Measurements from ENCODE around the gene OXSR1.
A peak's percentile ranks its signal among the peaks of the same experiment; 100 is the strongest.
"Not testable (repeated sequence)": the region's sequence is repeated elsewhere in the genome, so short reads cannot be mapped to it uniquely, and the experiment has no call there.

The OXSR1 gene

DNA sequence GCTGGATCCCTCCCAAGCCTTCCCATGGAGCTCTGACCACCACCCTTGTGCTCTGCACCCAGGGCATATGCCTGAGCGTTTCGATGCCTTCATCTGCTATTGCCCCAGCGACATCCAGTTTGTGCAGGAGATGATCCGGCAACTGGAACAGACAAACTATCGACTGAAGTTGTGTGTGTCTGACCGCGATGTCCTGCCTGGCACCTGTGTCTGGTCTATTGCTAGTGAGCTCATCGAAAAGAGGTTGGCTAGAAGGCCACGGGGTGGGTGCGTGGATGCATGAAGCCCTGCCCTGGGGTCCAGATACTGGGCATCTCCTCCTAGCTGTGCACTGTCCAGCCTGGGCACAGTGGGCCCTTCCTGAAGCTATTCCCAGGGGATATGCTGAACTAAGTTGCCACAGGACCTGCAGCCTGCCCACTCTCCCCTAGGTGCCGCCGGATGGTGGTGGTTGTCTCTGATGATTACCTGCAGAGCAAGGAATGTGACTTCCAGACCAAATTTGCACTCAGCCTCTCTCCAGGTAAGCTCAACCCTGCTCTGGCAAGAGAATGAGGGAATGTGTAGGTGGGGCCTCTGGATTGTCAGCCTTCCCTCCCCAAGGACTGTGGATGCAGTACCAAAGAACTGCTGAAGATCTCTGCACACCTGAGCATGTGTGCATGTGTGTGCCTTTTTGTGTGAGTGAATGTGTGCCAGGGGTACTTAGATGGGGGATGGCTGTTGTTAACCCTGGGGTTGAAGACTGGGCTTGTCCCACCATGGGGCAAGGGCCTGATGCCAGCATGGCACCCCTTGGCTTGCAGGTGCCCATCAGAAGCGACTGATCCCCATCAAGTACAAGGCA, 24.8 kb upstream of the OXSR1 start:
- DNase-seq: peak in 1 of 10 donors; percentile 66

DNA sequence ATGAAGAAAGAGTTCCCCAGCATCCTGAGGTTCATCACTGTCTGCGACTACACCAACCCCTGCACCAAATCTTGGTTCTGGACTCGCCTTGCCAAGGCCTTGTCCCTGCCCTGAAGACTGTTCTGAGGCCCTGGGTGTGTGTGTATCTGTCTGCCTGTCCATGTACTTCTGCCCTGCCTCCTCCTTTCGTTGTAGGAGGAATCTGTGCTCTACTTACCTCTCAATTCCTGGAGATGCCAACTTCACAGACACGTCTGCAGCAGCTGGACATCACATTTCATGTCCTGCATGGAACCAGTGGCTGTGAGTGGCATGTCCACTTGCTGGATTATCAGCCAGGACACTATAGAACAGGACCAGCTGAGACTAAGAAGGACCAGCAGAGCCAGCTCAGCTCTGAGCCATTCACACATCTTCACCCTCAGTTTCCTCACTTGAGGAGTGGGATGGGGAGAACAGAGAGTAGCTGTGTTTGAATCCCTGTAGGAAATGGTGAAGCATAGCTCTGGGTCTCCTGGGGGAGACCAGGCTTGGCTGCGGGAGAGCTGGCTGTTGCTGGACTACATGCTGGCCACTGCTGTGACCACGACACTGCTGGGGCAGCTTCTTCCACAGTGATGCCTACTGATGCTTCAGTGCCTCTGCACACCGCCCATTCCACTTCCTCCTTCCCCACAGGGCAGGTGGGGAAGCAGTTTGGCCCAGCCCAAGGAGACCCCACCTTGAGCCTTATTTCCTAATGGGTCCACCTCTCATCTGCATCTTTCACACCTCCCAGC, 24.0 kb upstream of the OXSR1 start:
- peak in 1 of 10 donors; percentile 31 for DNase-seq
- intact Hi-C loops (cut with DNase I): no loop called here

More for the DNA sequence above, 24.8 kb upstream of the OXSR1 start:
- intact Hi-C loops (cut with DNase I): no loop called here

- DNase-seq: peak in 1 of 10 donors; percentile 4
- intact Hi-C loops (cut with DNase I): no loop called here
Measured at GRCh38 chr3:38141952-38142273, 23.4 kb upstream of the OXSR1 start.

- DNase-seq: peak in 1 of 10 donors; percentile 5
Measured at GRCh38 chr3:38142959-38143358, 22.4 kb upstream of the OXSR1 start.

DNA sequence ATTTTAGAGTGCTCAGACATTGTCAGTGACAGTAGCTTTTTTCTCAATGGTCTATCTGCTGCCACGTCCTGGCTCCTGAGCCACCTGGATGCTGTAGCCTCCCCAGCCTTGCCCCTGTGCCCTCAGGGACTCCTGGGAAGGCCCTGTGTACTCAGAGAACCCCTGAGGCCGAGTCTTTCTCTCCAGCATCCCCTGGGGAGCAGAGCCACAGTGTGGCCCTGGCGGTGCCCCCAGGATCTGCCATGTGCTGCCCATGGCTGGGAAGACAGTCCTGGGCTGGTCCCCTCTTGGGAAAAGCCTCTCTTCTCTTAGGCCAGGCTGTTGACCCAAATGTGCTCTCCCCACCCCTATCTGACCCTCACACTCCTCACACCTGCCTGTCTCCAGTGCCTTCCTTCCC, 21.8 kb upstream of the OXSR1 start:
- DNase-seq: no peak
- intact Hi-C loops (cut with DNase I): no loop called here

More at GRCh38 chr3:38142959-38143358, 22.4 kb upstream of the OXSR1 start:
- intact Hi-C loops (cut with DNase I): no loop called here

DNA sequence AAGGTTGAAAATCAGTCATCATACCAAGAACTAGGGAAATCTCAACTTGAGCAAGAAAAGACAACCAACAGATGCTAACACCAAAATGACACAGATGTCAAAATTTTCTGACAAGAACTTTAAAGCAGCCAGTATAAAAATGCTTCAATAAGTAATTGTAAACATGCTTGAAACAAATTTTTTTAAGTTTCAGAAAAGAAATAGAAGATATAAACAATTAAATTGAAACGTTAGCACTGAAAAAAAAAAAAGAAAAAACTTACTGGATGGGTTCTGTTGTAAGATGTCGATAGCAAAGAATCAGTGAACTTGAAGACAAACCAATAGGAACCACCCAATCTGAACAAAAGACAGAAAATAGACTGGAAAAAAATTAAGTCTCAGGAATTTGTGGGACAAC, 18.8 kb upstream of the OXSR1 start:
- intact Hi-C loops (cut with DNase I): no loop called here
- DNase-seq: no peak

- DNase-seq: no peak
- intact Hi-C loops (cut with DNase I): no loop called here
Measured at GRCh38 chr3:38147421-38147820, 17.9 kb upstream of the OXSR1 start.

- intact Hi-C loops (cut with DNase I): no loop called here
- peak in 1 of 10 donors; percentile 32 for DNase-seq
Measured at GRCh38 chr3:38148311-38148882, 16.9 kb upstream of the OXSR1 start.

DNA sequence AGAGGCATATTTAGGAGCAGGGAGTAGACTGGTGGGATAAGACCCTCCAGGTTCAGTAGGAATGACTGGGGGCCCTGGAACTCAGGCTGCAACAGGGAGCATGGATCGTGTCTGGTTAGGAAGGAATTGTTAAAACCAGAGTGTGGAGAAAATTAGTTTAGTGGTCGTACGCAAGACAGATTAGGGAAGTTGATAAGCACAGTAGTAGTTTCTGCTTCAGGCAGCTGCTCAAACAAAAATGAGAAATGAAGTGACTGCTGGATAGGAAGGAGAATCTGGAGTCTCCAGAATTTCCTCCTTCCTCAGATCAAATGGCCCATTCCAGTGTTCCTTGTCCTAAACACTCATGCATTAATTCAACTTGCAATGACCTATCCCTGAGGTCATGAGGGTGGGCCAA, 15.6 kb upstream of the OXSR1 start:
- peak in 1 of 10 donors; percentile 16 for DNase-seq
- intact Hi-C loops (cut with DNase I): no loop called here

DNA sequence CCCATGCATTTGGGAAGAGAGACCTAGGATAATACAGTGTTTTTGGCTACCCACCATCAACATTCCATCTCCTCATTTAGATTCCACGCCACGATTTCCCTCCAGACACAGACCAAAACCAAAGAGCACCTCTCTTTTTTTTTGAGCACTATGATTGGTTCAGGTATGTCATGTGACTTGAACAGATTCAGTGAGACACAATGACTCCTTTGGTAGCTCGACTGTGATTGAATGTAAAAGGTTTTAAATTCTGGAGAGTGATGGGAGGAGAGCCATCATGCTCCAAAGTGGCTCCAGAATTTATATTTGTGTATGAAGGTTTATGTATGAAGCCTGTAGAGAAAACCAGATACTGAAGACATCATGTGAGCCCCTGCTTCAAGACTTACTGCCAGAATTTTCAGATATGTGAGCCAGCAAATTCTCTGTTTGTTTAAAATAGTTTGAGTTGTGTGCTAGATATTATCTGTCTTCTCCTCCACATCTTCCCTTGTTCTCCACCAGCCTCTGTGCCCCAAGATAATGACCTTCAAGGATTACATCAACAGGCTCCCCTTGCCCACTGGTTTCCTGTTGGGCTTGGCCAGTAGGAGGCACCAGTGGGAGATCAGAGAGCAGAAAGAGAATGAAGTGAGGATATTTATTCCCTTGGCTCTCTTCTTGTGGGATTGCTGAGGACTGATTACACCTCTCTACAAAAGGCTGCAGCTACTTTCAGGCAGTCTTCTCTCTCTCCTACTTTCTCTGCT, 14.4 kb upstream of the OXSR1 start:
- intact Hi-C loops (cut with DNase I): no loop called here
- no peak for DNase-seq

GRCh38 chr3:38151667-38152265, 13.6 kb upstream of the OXSR1 start:
- intact Hi-C loops (cut with DNase I): no loop called here
- peak in 1 of 10 donors; percentile 19 for DNase-seq

DNA sequence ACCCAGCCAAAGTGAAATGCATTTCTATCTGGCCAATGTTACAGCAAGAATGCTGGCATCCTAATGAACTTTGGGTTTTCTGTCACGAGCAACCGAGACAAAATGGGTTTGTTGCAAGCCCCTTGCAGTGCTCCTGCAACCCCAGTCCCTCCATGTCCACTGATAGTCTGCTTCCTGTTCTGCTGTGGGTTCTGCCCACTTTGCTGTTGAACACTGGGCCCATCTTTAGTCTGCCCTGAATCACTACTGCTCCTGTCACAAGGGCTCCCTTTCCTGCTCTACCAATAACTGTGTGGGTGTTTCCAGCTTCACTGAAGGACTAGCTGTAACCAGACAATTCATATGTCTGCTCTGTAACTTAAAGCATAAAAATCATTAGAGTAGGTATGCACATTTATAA, 12.7 kb upstream of the OXSR1 start:
- intact Hi-C loops (cut with DNase I): no loop called here
- DNase-seq: no peak

- DNase-seq: no peak
- intact Hi-C loops (cut with DNase I): no loop called here
Measured at GRCh38 chr3:38153221-38153620, 12.1 kb upstream of the OXSR1 start.

GRCh38 chr3:38154033-38154494, 11.3 kb upstream of the OXSR1 start:
- intact Hi-C loops (cut with DNase I): no loop called here
- no peak for DNase-seq

DNA sequence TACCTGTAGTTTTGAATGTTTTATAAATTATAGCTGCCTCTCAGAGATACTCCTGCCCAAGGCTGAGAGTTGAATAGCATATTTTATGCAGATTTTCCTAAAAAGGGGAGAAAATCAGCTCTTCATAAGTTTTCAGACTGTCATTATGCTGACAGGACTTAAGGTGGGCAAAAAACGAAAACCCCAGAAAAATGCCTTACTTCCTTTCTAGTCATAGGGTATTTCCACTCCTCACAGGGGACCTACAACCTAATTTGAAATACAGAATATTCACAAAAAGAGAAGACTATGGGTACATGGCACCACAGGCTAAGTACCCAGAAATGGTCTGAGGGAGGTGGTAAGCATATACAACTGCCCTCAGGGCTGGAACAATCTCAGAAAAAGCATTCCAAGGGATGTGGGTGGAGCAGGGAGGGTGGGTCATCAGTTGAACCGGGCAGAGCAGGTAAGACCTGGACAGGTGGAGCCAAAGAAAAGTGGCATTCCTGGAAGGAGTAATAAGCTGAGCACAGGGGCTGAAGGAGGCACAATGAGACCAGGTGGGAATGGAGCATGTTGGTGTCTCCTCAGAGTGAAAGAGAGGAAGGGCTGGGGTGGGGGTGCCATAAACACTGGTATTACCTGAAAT, 10.6 kb upstream of the OXSR1 start:
- DNase-seq: peak in 1 of 10 donors; percentile 4
- intact Hi-C loops (cut with DNase I): no loop called here

GRCh38 chr3:38155825-38156224, 9.5 kb upstream of the OXSR1 start:
- peak in 1 of 10 donors; percentile 10 for DNase-seq

DNA sequence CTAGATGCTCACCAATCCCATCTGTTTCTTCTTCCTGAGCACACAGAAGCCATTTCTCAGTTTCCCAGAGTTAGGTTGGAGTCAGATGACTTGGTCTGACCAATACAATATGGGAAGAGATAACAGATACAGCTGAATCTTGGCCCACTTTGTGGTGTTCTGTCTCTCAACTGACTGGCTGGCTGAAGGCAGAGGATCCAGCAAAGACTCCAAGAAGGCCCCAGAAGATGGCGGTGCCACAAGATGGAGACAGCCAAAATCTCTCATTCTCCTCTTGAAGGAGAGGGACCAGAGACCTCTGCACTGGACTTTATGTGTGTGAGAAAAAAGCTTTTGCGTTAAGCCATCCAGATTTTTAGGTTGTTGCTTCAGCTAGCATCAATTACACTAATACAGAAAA, 8.2 kb upstream of the OXSR1 start:
- intact Hi-C loops (cut with DNase I): no loop called here
- peak in 1 of 10 donors; percentile 6 for DNase-seq

More at GRCh38 chr3:38155825-38156224, 9.5 kb upstream of the OXSR1 start:
- intact Hi-C loops (cut with DNase I): no loop called here

- intact Hi-C loops (cut with DNase I): no loop called here
- DNase-seq: peak in 1 of 10 donors; percentile 4
Measured at GRCh38 chr3:38157595-38157994, 7.7 kb upstream of the OXSR1 start.

- no peak for DNase-seq
- intact Hi-C loops (cut with DNase I): no loop called here
Measured at GRCh38 chr3:38158472-38158871, 6.9 kb upstream of the OXSR1 start.

GRCh38 chr3:38160704-38161103, 4.6 kb upstream of the OXSR1 start:
- intact Hi-C loops (cut with DNase I): loop anchor here (10.0 kb wide), 2 partner anchors 156 to 294 kb away; partner anchors contain the start of gene ACVR2B
- DNase-seq: not testable (repeated sequence)
